ENCODE data around the gene GSDMA. TPM values are rescaled to one million over a fixed set of nuclear protein-coding genes. Genes with fewer than 3 reads are reported as not detected.
A peak's percentile ranks its signal among the peaks of the same experiment; 100 is the strongest.

The GSDMA gene
- total and polyA plus RNA-seq, 10 of the 15 experiments (the other 5 are each of a cell fraction or from before 2014, with no cell fraction given): 0.04 to 0.11 TPM; not detected in 8

- TF ChIP-seq, protein P1, sequence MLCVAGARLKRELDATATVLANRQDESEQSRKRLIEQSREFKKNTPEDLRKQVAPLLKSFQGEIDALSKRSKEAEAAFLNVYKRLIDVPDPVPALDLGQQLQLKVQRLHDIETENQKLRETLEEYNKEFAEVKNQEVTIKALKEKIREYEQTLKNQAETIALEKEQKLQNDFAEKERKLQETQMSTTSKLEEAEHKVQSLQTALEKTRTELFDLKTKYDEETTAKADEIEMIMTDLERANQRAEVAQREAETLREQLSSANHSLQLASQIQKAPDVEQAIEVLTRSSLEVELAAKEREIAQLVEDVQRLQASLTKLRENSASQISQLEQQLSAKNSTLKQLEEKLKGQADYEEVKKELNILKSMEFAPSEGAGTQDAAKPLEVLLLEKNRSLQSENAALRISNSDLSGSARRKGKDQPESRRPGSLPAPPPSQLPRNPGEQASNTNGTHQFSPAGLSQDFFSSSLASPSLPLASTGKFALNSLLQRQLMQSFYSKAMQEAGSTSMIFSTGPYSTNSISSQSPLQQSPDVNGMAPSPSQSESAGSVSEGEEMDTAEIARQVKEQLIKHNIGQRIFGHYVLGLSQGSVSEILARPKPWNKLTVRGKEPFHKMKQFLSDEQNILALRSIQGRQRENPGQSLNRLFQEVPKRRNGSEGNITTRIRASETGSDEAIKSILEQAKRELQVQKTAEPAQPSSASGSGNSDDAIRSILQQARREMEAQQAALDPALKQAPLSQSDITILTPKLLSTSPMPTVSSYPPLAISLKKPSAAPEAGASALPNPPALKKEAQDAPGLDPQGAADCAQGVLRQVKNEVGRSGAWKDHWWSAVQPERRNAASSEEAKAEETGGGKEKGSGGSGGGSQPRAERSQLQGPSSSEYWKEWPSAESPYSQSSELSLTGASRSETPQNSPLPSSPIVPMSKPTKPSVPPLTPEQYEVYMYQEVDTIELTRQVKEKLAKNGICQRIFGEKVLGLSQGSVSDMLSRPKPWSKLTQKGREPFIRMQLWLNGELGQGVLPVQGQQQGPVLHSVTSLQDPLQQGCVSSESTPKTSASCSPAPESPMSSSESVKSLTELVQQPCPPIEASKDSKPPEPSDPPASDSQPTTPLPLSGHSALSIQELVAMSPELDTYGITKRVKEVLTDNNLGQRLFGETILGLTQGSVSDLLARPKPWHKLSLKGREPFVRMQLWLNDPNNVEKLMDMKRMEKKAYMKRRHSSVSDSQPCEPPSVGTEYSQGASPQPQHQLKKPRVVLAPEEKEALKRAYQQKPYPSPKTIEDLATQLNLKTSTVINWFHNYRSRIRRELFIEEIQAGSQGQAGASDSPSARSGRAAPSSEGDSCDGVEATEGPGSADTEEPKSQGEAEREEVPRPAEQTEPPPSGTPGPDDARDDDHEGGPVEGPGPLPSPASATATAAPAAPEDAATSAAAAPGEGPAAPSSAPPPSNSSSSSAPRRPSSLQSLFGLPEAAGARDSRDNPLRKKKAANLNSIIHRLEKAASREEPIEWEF (IDR thresholded peaks at IDR 0.05; ENCODE audit: insufficient replicate concordance, low read depth, low read length): no peak
These were observed 43.6 kb upstream of the GSDMA start (continued) for GRCh38 chr17:39919087-39919683.

DNA sequence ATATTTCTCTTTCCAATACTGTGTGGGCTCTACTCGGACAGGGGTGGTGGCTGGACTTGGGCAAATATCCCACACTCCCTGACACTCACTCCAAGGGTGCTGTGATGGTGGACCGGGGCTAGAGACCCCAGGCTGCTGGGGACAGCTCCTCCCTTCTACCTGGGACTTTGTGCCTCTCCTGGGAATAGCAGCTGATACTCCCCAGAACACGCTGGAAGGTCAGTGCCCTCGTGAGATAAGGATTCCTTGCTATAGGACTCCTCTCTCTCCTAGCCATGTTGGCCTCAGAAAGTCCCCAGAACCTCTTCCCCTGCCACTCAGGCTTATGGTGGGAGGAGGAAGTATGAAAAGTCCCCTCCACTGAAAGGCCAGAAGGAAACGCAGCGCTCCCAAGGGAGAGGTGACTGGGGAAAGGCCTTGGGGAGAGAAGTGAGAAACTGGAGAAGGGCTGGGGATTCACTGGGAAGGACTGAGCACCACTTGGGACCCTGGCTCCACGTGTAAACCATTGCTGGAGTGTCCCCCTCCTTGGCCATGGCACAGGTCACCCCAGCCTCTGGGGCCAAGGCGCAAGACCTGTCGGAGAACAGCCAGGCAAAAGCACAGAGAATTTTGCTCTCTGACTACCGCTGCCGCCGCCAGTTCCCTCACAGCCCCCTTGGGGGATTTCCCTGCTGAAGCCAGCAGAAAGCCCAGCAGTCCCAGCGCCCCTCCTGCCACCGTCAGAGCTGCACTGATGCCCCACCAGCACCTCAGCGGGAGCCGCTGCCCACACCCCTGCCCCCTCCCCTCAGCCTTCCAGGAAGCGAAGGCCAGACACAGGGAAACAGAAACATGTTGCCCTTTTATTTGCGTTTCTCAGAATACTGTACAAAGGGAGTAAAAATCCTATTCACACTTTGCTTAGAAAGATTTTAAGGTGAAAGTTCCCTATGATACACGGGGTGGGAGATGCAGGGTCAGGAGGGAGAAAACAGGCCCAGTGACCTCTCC is 42.3 kb upstream of the GSDMA start:
- H3K4me1 ChIP-seq (ENCODE audit: control insufficient read depth, insufficient read depth, low read length): peaks cover 42% of the 10 kb centered on the region
- CTCF ChIA-PET: interaction anchor here (0.6 to 1.4 kb wide), 4 partner anchors 38 to 373 kb away, joined by 3 to 4 read pairs (median 4); partner anchors contain the start of gene PSMD3
- TF ChIP-seq CEBPB (IDR thresholded peaks at IDR 0.05; ENCODE audit: borderline replicate concordance in 1 of 2, low read depth in 2 of 2, low read length in 2 of 2) (no peak), EGR1 (IDR thresholded peaks at IDR 0.05; ENCODE audit: borderline replicate concordance in 1 of 2, low read depth in 2 of 2, low read length in 2 of 2) (0 out of 3 replicates have a peak, but pooled peaks of 1 of the 2 experiments have one; percentile 1)
- TF ChIP-seq, protein P2, sequence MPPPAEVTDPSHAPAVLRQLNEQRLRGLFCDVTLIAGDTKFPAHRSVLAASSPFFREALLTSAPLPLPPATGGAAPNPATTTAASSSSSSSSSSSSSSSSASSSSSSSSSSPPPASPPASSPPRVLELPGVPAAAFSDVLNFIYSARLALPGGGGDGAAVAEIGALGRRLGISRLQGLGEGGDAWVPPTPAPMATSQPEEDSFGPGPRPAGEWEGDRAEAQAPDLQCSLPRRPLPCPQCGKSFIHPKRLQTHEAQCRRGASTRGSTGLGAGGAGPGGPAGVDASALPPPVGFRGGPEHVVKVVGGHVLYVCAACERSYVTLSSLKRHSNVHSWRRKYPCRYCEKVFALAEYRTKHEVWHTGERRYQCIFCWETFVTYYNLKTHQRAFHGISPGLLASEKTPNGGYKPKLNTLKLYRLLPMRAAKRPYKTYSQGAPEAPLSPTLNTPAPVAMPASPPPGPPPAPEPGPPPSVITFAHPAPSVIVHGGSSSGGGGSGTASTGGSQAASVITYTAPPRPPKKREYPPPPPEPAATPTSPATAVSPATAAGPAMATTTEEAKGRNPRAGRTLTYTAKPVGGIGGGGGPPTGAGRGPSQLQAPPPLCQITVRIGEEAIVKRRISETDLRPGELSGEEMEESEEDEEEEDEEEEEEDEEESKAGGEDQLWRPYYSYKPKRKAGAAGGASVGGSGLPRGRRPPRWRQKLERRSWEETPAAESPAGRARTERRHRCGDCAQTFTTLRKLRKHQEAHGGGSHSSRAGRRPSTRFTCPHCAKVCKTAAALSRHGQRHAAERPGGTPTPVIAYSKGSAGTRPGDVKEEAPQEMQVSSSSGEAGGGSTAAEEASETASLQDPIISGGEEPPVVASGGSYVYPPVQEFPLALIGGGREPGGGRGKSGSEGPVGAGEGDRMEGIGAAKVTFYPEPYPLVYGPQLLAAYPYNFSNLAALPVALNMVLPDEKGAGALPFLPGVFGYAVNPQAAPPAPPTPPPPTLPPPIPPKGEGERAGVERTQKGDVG (CRISPR knock-in tag; IDR thresholded peaks at IDR 0.05): no peak

More for the DNA sequence above, 42.3 kb upstream of the GSDMA start:
- no TSS peak for BruUV-seq (replicated peaks)
- peaks cover 30% of the 10 kb centered on the region for H3K79me2 ChIP-seq (ENCODE audit: control insufficient read depth, insufficient read depth, low read length)
- intact Hi-C loops (cut with micrococcal nuclease; ENCODE audit: unreplicated experiment) (loop anchor here (1.0 kb wide), 1 partner anchor 53 kb away; no protein-coding TSS in a partner anchor), in situ Hi-C loops (cut with MboI) (no loop called here)
- POLR2A ChIA-PET: interaction anchor here (0.7 to 1.8 kb wide), 3 partner anchors 18 to 456 kb away, joined by 4 to 6 read pairs (median 5); no protein-coding TSS in a partner anchor
- no peaks in the 10 kb centered on the region for H3K27me3 ChIP-seq (replicated peaks in 1 of 2; ENCODE audit: control insufficient read depth in 2 of 2, insufficient read depth in 2 of 2, low read length in 1 of 2)
- H3K9me3 ChIP-seq (replicated peaks; ENCODE audit: control insufficient read depth, insufficient read depth, low read length): no peaks in the 10 kb centered on the region; the same call in 2 of the 3 replicates
- RAD21 ChIA-PET (ENCODE audit: unreplicated experiment): interaction anchor here (1.0 to 2.4 kb wide), 3 partner anchors 17 to 299 kb away, joined by 3 to 8 read pairs (median 4); no protein-coding TSS in a partner anchor
- ATAC-seq (peak; percentile 75), DNase-seq (ENCODE audit: low read depth, low spot score) (no peak), FAIRE-seq (peak; percentile 27)
- 19% methylated on average over 19 of the region's 19 CpGs for WGBS (ENCODE audit: insufficient coverage, insufficient replicate concordance, low lambda C conversion rate, missing lambda C conversion rate)
- H2AFZ ChIP-seq (ENCODE audit: control insufficient read depth, low read depth, low read length): no peak overlapping the region
- H3K27ac ChIP-seq (ENCODE audit: control insufficient read depth, insufficient read depth): peak overlapping the region; percentile 85
- no peaks in the 10 kb centered on the region for H4K20me1 ChIP-seq (ENCODE audit: control insufficient read depth, insufficient read depth)
- peak overlapping the region; percentile 68 for H3K4me2 ChIP-seq (ENCODE audit: control insufficient read depth, insufficient read depth)
- H3K36me3 ChIP-seq (ENCODE audit: control insufficient read depth in 2 of 2, insufficient read depth in 2 of 2, low read length in 1 of 2): peaks cover 15% of the 10 kb centered on the region in 2 experiments; a peak in 3 of 4 replicates
- SMC1A ChIA-PET (ENCODE audit: uncharacterized antibody, unreplicated experiment): interaction anchor here (1.5 to 4.6 kb wide), 3 partner anchors 9 to 126 kb away, joined by 3 to 25 read pairs (median 4); no protein-coding TSS in a partner anchor
- H3K9ac ChIP-seq (ENCODE audit: control insufficient read depth, insufficient read depth, low read length): peak overlapping the region; percentile 55
- H3K4me3 ChIP-seq: 0 out of 2 replicates have a peak overlapping the region, but pooled peaks have one; percentile 3

All from GM12878 (cell line).